NOMO-1 treated with dmso at 0.1 percent for 144 hours (cell line): ENCODE results near the gene RANBP6.
"Not testable (repeated sequence)": the region's sequence is repeated elsewhere in the genome, so short reads cannot be mapped to it uniquely, and the experiment has no call there.

ENCODE experiments used
- DNase-seq: peaks from one replicate; lab custom pipeline; 2025; ENCODE audit not compliant: unreplicated experiment; lab: John Stamatoyannopoulos, UW

Gene RANBP6

GRCh38 chr9:6015278-6016157 is at the start of gene RANBP6:
Gene RANBP6 (minus strand): TSS chr9:6015624. CDS start chr9:6015607, 17 bp downstream.
- peak; percentile 73 for DNase-seq

GRCh38 chr9:6063146-6063545 is 47.7 kb upstream of the RANBP6 start:
- not testable (repeated sequence) for DNase-seq

GRCh38 chr9:6055666-6056065 is 40.2 kb upstream of the RANBP6 start:
- no peak for DNase-seq

GRCh38 chr9:6055216-6055615 is 39.8 kb upstream of the RANBP6 start:
- peak; percentile 57 for DNase-seq

- DNase-seq: peak; percentile 8
Observed at GRCh38 chr9:6054280-6055099, 39.1 kb upstream of the RANBP6 start.

- no peak for DNase-seq
Observed at GRCh38 chr9:6052293-6052919, 37.0 kb upstream of the RANBP6 start.

- DNase-seq: no peak
Observed at GRCh38 chr9:6051511-6051950, 36.1 kb upstream of the RANBP6 start.

- DNase-seq: no peak
Observed at GRCh38 chr9:6049798-6050197, 34.4 kb upstream of the RANBP6 start.

GRCh38 chr9:6048039-6048438 is 32.6 kb upstream of the RANBP6 start:
- no peak for DNase-seq

GRCh38 chr9:6047020-6047419 is 31.6 kb upstream of the RANBP6 start:
- no peak for DNase-seq

- DNase-seq: no peak
Observed at GRCh38 chr9:6045364-6045763, 29.9 kb upstream of the RANBP6 start.

- DNase-seq: no peak
Observed at GRCh38 chr9:6040077-6040476, 24.7 kb upstream of the RANBP6 start.

GRCh38 chr9:6036391-6036790 is 21.0 kb upstream of the RANBP6 start:
- no peak for DNase-seq

GRCh38 chr9:6034954-6035353 is 19.5 kb upstream of the RANBP6 start:
- no peak for DNase-seq

GRCh38 chr9:6029604-6030274 is 14.3 kb upstream of the RANBP6 start:
- DNase-seq: no peak

- DNase-seq: no peak
Observed at GRCh38 chr9:6024035-6024554, 8.7 kb upstream of the RANBP6 start.

GRCh38 chr9:6016975-6017374 is 1.6 kb upstream of the RANBP6 start:
- not testable (repeated sequence) for DNase-seq

GRCh38 chr9:6014670-6015270 is 654 bp downstream of the RANBP6 start:
- DNase-seq: no peak

GRCh38 chr9:6008169-6008979 is 7.0 kb downstream of the RANBP6 start:
- DNase-seq: peak; percentile 86
